Osteoblast (primary cell): ENCODE measurements around the gene ANKRD34B. TPM values are rescaled to one million over a fixed set of nuclear protein-coding genes. Genes with fewer than 3 reads are reported as not detected.

Source experiments
- DNase-seq: peaks from one replicate; pipeline ENCODE4 v3.0.0; 2011; ENCODE audit warnings: low spot score, mixed read lengths; ENCODE audit not compliant: insufficient read length; ENCODE audit errors: missing footprints
- H2AFZ ChIP-seq: 2 replicates; pipeline ENCODE4 v1.6.0; 2011; ENCODE audit warnings: mild to moderate bottlenecking, low read length
- H3K27ac ChIP-seq: 2 replicates; pipeline ENCODE4 v1.5.1; 2011; ENCODE audit warnings: mild to moderate bottlenecking, low read depth, low read length, moderate library complexity
- H3K27me3 ChIP-seq: 2 replicates; pipeline ENCODE4 v1.6.0; 2012; ENCODE audit warnings: mild to moderate bottlenecking, control low read depth, inconsistent platforms, low read length, moderate library complexity; ENCODE audit not compliant: insufficient read depth
- H3K36me3 ChIP-seq: 2 replicates; pipeline ENCODE4 v1.5.1; 2011; ENCODE audit warnings: mild to moderate bottlenecking, low read length, control low read depth, moderate library complexity; ENCODE audit not compliant: insufficient read depth
- H3K4me1 ChIP-seq: 2 replicates; pipeline ENCODE4 v1.5.1; 2011; ENCODE audit warnings: mild to moderate bottlenecking, low read length, control low read depth, moderate library complexity; ENCODE audit not compliant: insufficient read depth
- H3K4me2 ChIP-seq: 2 replicates; pipeline ENCODE4 v1.6.0; 2011; ENCODE audit warnings: mild to moderate bottlenecking, low read length; ENCODE audit not compliant: insufficient read depth
- H3K4me3 ChIP-seq: fragments of 200-600 bp; sonication (generic); 3 replicates; pipeline ENCODE4 v1.5.1; 2012; ENCODE audit warnings: mild to moderate bottlenecking, low read length, inconsistent platforms; ENCODE audit not compliant: insufficient read depth
- H3K79me2 ChIP-seq: 2 replicates; pipeline ENCODE4 v1.6.0; 2012; ENCODE audit warnings: mild to moderate bottlenecking, low read length, control low read depth, inconsistent platforms; ENCODE audit not compliant: insufficient read depth
- H3K9me3 ChIP-seq: 2 replicates; pipeline ENCODE4 v1.5.1; 2011; ENCODE audit warnings: low read depth, low read length, control low read depth
- H4K20me1 ChIP-seq: 2 replicates; pipeline ENCODE4 v1.6.0; 2012; ENCODE audit warnings: mild to moderate bottlenecking, low read length, control low read depth; ENCODE audit not compliant: insufficient read depth
- CTCF ChIP-seq: IDR thresholded peaks from 2 replicates; pipeline ENCODE4 v1.5.1; 2011; ENCODE audit warnings: mild to moderate bottlenecking, low read depth, low read length, moderate library complexity; ENCODE audit errors: extremely low read depth
- small RNA-seq: library from RNA; depleted of rRNA; stranded (forward); fragments of <200 nt; gene quantifications from one replicate; pipeline ENCODE3, GENCODE V24; 2012
- total RNA-seq: library from RNA; depleted of rRNA; stranded (reverse); fragments of >200 nt; gene quantifications from 2 replicates; pipeline ENCODE4 v1.2.3, GENCODE V29; 2012

ANKRD34B gene
- total RNA-seq, 1 donor = not detected

- no peaks in the 10 kb centered on the region for H3K79me2 ChIP-seq
- no peak overlapping the region for H2AFZ ChIP-seq
- no peaks in the 10 kb centered on the region for H4K20me1 ChIP-seq
- TF ChIP-seq CTCF = no peak
- H3K4me3 ChIP-seq = no peak overlapping the region
- no peak overlapping the region for H3K27ac ChIP-seq
- no peaks in the 10 kb centered on the region for H3K27me3 ChIP-seq
- no peaks in the 10 kb centered on the region for H3K4me1 ChIP-seq
- H3K36me3 ChIP-seq = no peaks in the 10 kb centered on the region
- H3K9me3 ChIP-seq = no peaks in the 10 kb centered on the region
- no peak for DNase-seq
- no peak overlapping the region for H3K4me2 ChIP-seq
Measured at GRCh38 chr5:80509362-80509761, 60.7 kb downstream of the ANKRD34B start.

- Histone ChIP-seq H3K4me2 (no peak overlapping the region), H3K9me3 (no peaks in the 10 kb centered on the region), H3K36me3 (no peaks in the 10 kb centered on the region), H3K4me1 (no peaks in the 10 kb centered on the region), H3K27me3 (no peaks in the 10 kb centered on the region), H4K20me1 (no peaks in the 10 kb centered on the region), H2AFZ (no peak overlapping the region), H3K4me3 (no peak overlapping the region), H3K79me2 (no peaks in the 10 kb centered on the region), H3K27ac (no peak overlapping the region)
- TF ChIP-seq CTCF = no peak
- no peak for DNase-seq
Measured at GRCh38 chr5:80508844-80509243, 61.2 kb downstream of the ANKRD34B start.

GRCh38 chr5:80507663-80508062, 62.4 kb downstream of the ANKRD34B start:
- H2AFZ ChIP-seq = no peak overlapping the region
- H3K36me3 ChIP-seq = no peaks in the 10 kb centered on the region
- TF ChIP-seq CTCF = no peak
- H3K9me3 ChIP-seq = no peaks in the 10 kb centered on the region
- no peak overlapping the region for H3K4me3 ChIP-seq
- H3K27me3 ChIP-seq = no peaks in the 10 kb centered on the region
- H3K27ac ChIP-seq = no peak overlapping the region
- no peaks in the 10 kb centered on the region for H3K79me2 ChIP-seq
- no peak overlapping the region for H3K4me2 ChIP-seq
- DNase-seq = no peak
- no peaks in the 10 kb centered on the region for H3K4me1 ChIP-seq
- no peaks in the 10 kb centered on the region for H4K20me1 ChIP-seq

Small RNAs within 50 kb of the gene (small RNA-seq; reads per million reads assigned to genes)
- not detected for gene DBIP2

Other genes with a start within 250 kb of the ANKRD34B start
- gene ZFYVE16, start 162.2 kb downstream of the ANKRD34B start, total RNA-seq = 32.6 and 38.3 TPM in 2 replicates
- 13.0 and 19.2 TPM in 2 replicates for gene FAM151B, start 82.2 kb downstream of the ANKRD34B start, total RNA-seq
- 20.6 and 21.7 TPM in 2 replicates for gene MSH3, start 84.4 kb upstream of the ANKRD34B start, total RNA-seq
- 13.8 and 15.2 TPM in 2 replicates for gene DHFR, start 84.7 kb upstream of the ANKRD34B start, total RNA-seq